Gastroesophageal sphincter (tissue), 4 donors: ENCODE data around the gene SRSF1. TPM values are rescaled to one million over a fixed set of nuclear protein-coding genes. Genes with fewer than 3 reads are reported as not detected.

Source experiments
- ATAC-seq: fragments of 150-250 bp; one replicate; pipeline ENCODE4 v1.9.1; 2016; ENCODE audit warnings: mild to moderate bottlenecking, moderate library complexity
- H3K27ac ChIP-seq, 4 donors: fragments of 200-600 bp; sonication (generic) in 3 of 4; 1 replicate in 3 of 4; 2 replicates in 1 of 4; pipeline ENCODE4 v1.5.1; 2016 to 2019
- H3K27me3 ChIP-seq: fragments of 200-600 bp; sonication (generic); one replicate; pipeline ENCODE4 v1.5.1; 2019
- H3K36me3 ChIP-seq, 2 donors: fragments of 200-600 bp; sonication (generic); one replicate each; pipeline ENCODE4 v1.5.1; 2019; ENCODE audit warnings: control low read depth in 1 of 2
- H3K4me1 ChIP-seq, 3 donors: fragments of 200-600 bp; sonication (generic); 1 replicate in 2 of 3; 2 replicates in 1 of 3; pipeline ENCODE4 v1.5.1; 2016 to 2019; ENCODE audit warnings: control low read depth in 2 of 3
- H3K4me3 ChIP-seq, 2 donors: fragments of 200-600 bp; sonication (generic); one replicate each; pipeline ENCODE4 v1.5.1; 2019; ENCODE audit warnings: mild to moderate bottlenecking in 1 of 2, moderate library complexity in 1 of 2
- H3K9me3 ChIP-seq, 3 donors: fragments of 200-600 bp; sonication (generic); one replicate each; pipeline ENCODE4 v1.5.1; 2017 to 2019; ENCODE audit warnings: control low read depth in 2 of 3
- EP300 ChIP-seq: sonication (generic); formaldehyde crosslinking; IDR thresholded peaks from one replicate; pipeline ENCODE4 v1.6.1; 2017; ENCODE audit warnings: antibody characterized with exemption, mild to moderate bottlenecking
- POLR2A ChIP-seq, 2 donors: fragments of 450-650 bp; IDR thresholded peaks; one replicate each; pipeline ENCODE4 v1.6.1; 2017; ENCODE audit warnings: antibody characterized with exemption in 2 of 2, mild to moderate bottlenecking in 2 of 2, moderate library complexity in 1 of 2
- POLR2AphosphoS5 ChIP-seq: sonication (generic); formaldehyde crosslinking; IDR thresholded peaks from one replicate; pipeline ENCODE4 v1.6.1; 2017; ENCODE audit warnings: antibody characterized with exemption
- WGBS, 2 donors: methylation state at CpG; one replicate each; pipeline ENCODE4 v1.1.5; 2018; ENCODE audit warnings: low coverage in 1 of 2; 5-methylcytosine and 5-hydroxymethylcytosine counted together
- total RNA-seq, 4 donors: library from RNA; depleted of rRNA; stranded (reverse); fragments of >200 nt; gene quantifications; one replicate each; pipeline ENCODE4 v1.1.0, GENCODE V29; 2016
- TF ChIP-seq, protein P1 (sequence below), 4 experiments: fragments of 200-600 bp in 2 of 4; fragments of 450-650 bp in 2 of 4; sonication (generic) in 1 of 4; IDR thresholded peaks; one replicate each; pipeline ENCODE4 v1.5.1; 2017 to 2019; ENCODE audit warnings: antibody characterized with exemption in 4 of 4, mild to moderate bottlenecking in 2 of 4, moderate library complexity in 2 of 4

Gene SRSF1
- total RNA-seq, 4 donors from 2014 or later, result 139 to 240 (median 198) TPM

DNA sequence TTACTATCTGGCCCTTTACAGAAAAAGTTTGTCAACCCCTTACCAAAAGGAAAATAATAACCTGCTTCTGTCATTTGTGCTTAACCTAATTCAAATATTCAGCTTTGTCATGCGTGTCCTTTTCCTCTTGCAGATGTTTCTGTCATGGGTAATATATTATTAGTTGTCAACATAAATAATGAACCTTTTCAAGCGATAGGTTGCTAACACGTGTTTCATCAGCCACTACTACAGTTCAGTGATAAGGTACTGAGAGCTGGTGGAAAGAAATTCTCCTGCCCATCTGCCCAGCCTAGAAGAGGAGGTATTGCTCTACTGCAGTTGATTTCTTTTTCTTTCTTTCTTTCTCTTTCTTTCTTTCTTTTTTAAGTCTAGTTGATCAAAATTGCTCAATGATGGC is 12.0 kb upstream of the SRSF1 start:
- no peak overlapping the region for H3K4me3 ChIP-seq
- WGBS, 2 donors, result 44 to 49% methylated on average over 3 of the region's 3 CpGs
- H3K27me3 ChIP-seq, result peaks cover 14% of the 10 kb centered on the region
- no peaks in the 10 kb centered on the region for H3K36me3 ChIP-seq
- no peaks in the 10 kb centered on the region for H3K9me3 ChIP-seq
- no peak for ATAC-seq
- H3K27ac ChIP-seq, result no peak overlapping the region
- no peaks in the 10 kb centered on the region for H3K4me1 ChIP-seq
- TF ChIP-seq, protein P1, sequence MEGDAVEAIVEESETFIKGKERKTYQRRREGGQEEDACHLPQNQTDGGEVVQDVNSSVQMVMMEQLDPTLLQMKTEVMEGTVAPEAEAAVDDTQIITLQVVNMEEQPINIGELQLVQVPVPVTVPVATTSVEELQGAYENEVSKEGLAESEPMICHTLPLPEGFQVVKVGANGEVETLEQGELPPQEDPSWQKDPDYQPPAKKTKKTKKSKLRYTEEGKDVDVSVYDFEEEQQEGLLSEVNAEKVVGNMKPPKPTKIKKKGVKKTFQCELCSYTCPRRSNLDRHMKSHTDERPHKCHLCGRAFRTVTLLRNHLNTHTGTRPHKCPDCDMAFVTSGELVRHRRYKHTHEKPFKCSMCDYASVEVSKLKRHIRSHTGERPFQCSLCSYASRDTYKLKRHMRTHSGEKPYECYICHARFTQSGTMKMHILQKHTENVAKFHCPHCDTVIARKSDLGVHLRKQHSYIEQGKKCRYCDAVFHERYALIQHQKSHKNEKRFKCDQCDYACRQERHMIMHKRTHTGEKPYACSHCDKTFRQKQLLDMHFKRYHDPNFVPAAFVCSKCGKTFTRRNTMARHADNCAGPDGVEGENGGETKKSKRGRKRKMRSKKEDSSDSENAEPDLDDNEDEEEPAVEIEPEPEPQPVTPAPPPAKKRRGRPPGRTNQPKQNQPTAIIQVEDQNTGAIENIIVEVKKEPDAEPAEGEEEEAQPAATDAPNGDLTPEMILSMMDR (IDR thresholded peaks at IDR 0.05), result no peak
- TF ChIP-seq POLR2A (IDR thresholded peaks at IDR 0.05) (no peak), POLR2AphosphoS5 (no peak), EP300 (no peak)

DNA sequence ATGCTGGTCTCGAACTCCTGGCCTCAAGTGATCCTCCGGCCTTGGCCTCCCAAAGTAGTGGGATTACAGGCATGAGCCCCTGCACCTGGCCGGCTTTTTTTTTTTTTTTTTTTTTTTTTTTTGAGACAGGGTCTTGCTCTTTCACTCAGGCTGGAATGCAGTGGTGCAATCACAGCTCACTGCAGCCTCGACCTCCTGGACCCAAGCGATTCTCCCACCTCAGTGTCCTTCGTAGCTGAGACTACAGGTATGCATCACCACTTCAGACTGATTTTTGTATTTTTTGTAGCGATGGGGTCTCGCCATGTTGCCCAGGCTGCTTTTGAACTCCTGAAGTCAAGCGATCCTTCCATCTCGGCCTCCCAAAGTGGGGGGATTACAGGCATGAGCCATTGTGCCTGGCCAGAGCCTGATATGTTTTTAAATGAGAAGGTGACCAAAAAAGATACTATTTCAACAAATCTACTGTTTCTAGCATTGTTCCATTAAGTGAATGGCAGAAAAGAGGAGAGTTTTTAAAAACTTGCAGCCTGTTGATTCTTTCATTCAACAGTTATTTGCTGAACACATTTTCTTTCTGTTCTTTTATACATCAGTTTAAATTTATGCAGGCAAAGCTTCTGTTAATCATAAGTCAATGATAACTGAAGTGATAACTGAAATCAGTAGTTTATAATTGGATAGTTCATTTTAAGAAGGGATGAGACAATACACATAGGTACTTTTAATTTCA is 3.2 kb upstream of the SRSF1 start:
- Histone ChIP-seq H3K27ac (no peak overlapping the region), H3K4me3 (no peak overlapping the region), H3K9me3 (no peaks in the 10 kb centered on the region), H3K4me1 (peaks cover 2 to 22% (median 12%) of the 10 kb centered on the region in 3 donors), H3K36me3 (peaks cover 0 to 7% of the 10 kb centered on the region in 2 donors), H3K27me3 (no peaks in the 10 kb centered on the region)
- ATAC-seq, result no peak
- 97% methylated on average over 5 to 8 of the region's 10 CpGs for WGBS, 2 donors
- no peak for TF ChIP-seq POLR2A (IDR thresholded peaks at IDR 0.05)
- TF ChIP-seq, protein P1 (IDR thresholded peaks at IDR 0.05), result no peak
- no peak for TF ChIP-seq EP300
- no peak for TF ChIP-seq POLR2AphosphoS5

DNA sequence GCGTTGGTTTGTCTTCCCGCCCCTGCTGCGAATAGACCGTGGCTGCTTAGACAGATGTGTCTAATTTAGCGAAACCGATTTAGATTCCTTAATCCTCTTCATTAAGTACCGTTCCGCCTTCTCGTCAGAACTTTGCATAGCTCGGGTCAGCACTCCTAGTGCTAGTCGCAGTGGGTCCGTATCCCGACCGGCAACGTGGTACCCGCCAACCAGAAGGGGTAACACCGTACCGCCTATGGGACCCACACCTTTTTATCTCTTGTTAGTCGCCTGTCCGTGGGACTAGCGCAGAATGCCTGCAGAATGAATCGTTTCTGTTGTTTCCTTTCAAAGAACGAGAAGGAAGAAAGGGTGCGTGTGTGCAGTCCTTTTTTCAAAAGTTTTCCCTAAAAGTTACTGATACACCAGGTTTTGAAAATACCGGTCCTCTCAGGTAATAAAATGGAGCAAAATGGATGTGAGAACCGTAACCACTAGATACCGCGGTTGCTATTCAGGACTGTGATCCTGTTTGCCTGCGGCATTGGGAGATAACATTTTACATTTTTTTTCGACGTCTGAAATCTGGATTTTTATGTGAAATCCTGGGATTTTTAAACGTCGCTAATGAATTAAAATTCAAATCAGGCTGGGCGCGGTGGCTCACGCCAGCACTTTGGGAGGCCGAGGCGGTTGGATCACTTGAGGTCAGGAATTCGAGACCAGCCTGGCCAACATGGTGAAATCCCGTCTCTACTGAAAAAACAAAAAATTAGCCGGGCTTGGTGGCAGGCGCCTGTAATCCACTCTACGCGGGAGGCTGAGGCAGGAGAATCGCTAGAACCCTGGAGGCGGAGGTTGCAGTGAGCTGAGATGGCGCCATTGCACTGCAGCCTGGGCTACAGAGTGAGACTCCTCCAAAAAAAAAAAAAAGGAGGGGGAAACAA is 998 bp upstream of the SRSF1 start:
- peaks cover 16 to 44% (median 29%) of the 10 kb centered on the region in 3 donors for H3K4me1 ChIP-seq
- WGBS, 2 donors, result 25 to 26% methylated on average over 19 to 42 of the region's 47 CpGs
- H3K27me3 ChIP-seq, result no peaks in the 10 kb centered on the region
- H3K27ac ChIP-seq, result peak overlapping the region; percentile 92 to 99 (median 96)
- peak overlapping the region; percentile 81 for H3K4me3 ChIP-seq
- peaks cover 0 to 29% of the 10 kb centered on the region in 2 donors for H3K36me3 ChIP-seq
- H3K9me3 ChIP-seq, result no peaks in the 10 kb centered on the region
- ATAC-seq, result peak; percentile 11
- TF ChIP-seq, protein P1 (IDR thresholded peaks at IDR 0.05), result no peak
- no peak for TF ChIP-seq POLR2AphosphoS5
- no peak for TF ChIP-seq EP300
- no peak for TF ChIP-seq POLR2A (IDR thresholded peaks at IDR 0.05)

DNA sequence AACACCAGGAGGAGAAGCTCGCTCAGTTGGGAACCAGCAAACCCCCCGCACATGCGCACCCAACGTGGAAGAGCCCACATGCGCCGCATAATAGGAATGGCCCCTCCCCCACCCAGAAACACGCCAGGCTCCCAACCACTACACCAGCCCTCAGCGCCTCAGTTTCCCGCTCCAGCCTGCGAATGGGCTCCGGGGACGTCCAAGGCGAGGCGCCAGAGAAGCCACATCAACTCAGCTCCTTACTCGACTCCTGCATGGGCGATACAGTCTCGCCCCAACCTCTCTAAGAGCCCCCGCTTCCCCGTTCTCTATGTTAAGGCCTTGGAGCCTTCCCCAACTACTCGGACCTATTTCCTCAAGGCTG is 504 bp downstream of the SRSF1 start:
- peak overlapping the region; percentile 81 for H3K4me3 ChIP-seq
- peaks cover 22 to 59% (median 29%) of the 10 kb centered on the region in 3 donors for H3K4me1 ChIP-seq
- ATAC-seq, result peak; percentile 49
- H3K27me3 ChIP-seq, result no peaks in the 10 kb centered on the region
- 0% methylated on average over 6 of the region's 20 CpGs; no CpG with 5 or more reads in 1 of the 2 donors for WGBS, 2 donors
- H3K27ac ChIP-seq, result peak overlapping the region; percentile 92 to 99 (median 96)
- H3K36me3 ChIP-seq, result peaks cover 0 to 39% of the 10 kb centered on the region in 2 donors
- TF ChIP-seq, protein P1 (IDR thresholded peaks at IDR 0.05), result no peak
- TF ChIP-seq EP300 (no peak), POLR2A (IDR thresholded peaks at IDR 0.05) (no peak), POLR2AphosphoS5 (no peak)
- no peaks in the 10 kb centered on the region for H3K9me3 ChIP-seq
